ENCODE results near the gene ZNF205. TPM values are rescaled to one million over a fixed set of nuclear protein-coding genes. Genes with fewer than 3 reads are reported as not detected.

The ZNF205 gene
- total and polyA plus RNA-seq, 2 of the 13 experiments (the other 11 are each of a cell fraction or from before 2014, with no cell fraction given) = 5.8 to 10.2 TPM

DNA sequence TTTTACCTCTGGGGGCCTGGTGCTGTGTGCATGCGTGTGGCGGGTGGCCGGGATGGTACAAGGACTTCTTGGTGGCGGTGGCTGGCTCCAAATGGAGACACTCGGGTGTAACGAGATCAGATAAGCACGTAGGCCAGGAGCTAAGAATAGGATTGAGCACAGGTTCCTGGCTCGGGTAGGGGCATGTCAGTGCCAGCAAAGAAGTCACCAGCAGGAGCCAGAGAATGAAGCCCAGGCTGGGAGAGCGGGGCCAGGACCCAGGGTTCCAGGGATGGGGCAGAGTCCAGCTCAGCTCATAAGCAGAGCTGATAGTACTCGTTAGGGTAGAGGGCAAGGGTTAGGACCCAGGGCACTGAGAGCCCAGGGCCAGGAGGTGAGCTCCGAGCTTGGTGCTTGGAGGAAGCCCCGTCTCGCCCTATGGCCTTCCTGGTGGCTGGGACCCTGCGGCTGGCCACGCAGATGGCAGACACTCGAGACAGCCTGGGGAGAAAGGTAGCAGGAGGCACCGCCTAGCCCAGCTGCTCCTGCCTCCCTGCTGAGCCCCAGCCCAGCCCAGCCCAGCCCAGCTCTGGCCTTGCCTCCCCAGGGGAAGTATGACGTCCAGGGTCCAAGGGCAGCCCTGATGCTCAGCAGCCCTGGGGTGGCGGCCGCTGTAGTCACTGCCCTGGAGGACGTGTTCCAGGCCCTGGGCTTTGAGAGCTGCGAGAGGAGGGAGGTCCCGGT lies 31.4 kb downstream of the ZNF205 start (continued):
- TF ChIP-seq SOX13 (IDR thresholded peaks at IDR 0.05) (no peak), SOX13 (CRISPR knock-in tag; conservative IDR thresholded peaks at IDR 0.05 in 1 of 2, IDR thresholded peaks at IDR 0.05 in 1 of 2) (no peak), FOSL2 (CRISPR knock-in tag; IDR thresholded peaks at IDR 0.05) (no peak), ZNF431 (CRISPR knock-in tag; IDR thresholded peaks at IDR 0.05; ENCODE audit: borderline replicate concordance, low read depth) (no peak; the same call in 1 of the 2 replicates), SATB2 (CRISPR knock-in tag; IDR thresholded peaks at IDR 0.05) (no peak), ATF1 (CRISPR knock-in tag; IDR thresholded peaks at IDR 0.05) (no peak), ZNF326 (CRISPR knock-in tag; IDR thresholded peaks at IDR 0.05; ENCODE audit: borderline replicate concordance) (no peak), ISL2 (CRISPR knock-in tag; IDR thresholded peaks at IDR 0.05) (no peak), POGZ (CRISPR knock-in tag; IDR thresholded peaks at IDR 0.05) (no peak), ZNF546 (CRISPR knock-in tag; conservative IDR thresholded peaks at IDR 0.05) (no peak), ZNF556 (CRISPR knock-in tag; IDR thresholded peaks at IDR 0.05; ENCODE audit: borderline replicate concordance) (0 out of 2 replicates have a peak, but pooled peaks have one; percentile 22), U2AF1 (optimal IDR thresholded peaks at IDR 0.05; ENCODE audit: low read depth, low read length) (no peak), ZNF792 (CRISPR knock-in tag; IDR thresholded peaks at IDR 0.05) (no peak), ZNF143 (CRISPR knock-in tag; IDR thresholded peaks at IDR 0.05) (no peak), MEIS2 (CRISPR knock-in tag; IDR thresholded peaks at IDR 0.05) (no peak), HOXA9 (CRISPR knock-in tag; IDR thresholded peaks at IDR 0.05; ENCODE audit: borderline replicate concordance) (no peak), ZMYM4 (CRISPR knock-in tag; IDR thresholded peaks at IDR 0.05) (no peak)
- TF ChIP-seq, protein P1, sequence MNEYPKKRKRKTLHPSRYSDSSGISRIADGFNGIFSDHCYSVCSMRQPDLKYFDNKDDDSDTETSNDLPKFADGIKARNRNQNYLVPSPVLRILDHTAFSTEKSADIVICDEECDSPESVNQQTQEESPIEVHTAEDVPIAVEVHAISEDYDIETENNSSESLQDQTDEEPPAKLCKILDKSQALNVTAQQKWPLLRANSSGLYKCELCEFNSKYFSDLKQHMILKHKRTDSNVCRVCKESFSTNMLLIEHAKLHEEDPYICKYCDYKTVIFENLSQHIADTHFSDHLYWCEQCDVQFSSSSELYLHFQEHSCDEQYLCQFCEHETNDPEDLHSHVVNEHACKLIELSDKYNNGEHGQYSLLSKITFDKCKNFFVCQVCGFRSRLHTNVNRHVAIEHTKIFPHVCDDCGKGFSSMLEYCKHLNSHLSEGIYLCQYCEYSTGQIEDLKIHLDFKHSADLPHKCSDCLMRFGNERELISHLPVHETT (CRISPR knock-in tag; conservative IDR thresholded peaks at IDR 0.05) = no peak
- TF ChIP-seq, protein P2, sequence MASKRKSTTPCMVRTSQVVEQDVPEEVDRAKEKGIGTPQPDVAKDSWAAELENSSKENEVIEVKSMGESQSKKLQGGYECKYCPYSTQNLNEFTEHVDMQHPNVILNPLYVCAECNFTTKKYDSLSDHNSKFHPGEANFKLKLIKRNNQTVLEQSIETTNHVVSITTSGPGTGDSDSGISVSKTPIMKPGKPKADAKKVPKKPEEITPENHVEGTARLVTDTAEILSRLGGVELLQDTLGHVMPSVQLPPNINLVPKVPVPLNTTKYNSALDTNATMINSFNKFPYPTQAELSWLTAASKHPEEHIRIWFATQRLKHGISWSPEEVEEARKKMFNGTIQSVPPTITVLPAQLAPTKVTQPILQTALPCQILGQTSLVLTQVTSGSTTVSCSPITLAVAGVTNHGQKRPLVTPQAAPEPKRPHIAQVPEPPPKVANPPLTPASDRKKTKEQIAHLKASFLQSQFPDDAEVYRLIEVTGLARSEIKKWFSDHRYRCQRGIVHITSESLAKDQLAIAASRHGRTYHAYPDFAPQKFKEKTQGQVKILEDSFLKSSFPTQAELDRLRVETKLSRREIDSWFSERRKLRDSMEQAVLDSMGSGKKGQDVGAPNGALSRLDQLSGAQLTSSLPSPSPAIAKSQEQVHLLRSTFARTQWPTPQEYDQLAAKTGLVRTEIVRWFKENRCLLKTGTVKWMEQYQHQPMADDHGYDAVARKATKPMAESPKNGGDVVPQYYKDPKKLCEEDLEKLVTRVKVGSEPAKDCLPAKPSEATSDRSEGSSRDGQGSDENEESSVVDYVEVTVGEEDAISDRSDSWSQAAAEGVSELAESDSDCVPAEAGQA (IDR thresholded peaks at IDR 0.05; ENCODE audit: low read depth) = no peak
- TF ChIP-seq, protein P2 (CRISPR knock-in tag; IDR thresholded peaks at IDR 0.05; ENCODE audit: borderline replicate concordance) = no peak
- TF ChIP-seq, protein P3, sequence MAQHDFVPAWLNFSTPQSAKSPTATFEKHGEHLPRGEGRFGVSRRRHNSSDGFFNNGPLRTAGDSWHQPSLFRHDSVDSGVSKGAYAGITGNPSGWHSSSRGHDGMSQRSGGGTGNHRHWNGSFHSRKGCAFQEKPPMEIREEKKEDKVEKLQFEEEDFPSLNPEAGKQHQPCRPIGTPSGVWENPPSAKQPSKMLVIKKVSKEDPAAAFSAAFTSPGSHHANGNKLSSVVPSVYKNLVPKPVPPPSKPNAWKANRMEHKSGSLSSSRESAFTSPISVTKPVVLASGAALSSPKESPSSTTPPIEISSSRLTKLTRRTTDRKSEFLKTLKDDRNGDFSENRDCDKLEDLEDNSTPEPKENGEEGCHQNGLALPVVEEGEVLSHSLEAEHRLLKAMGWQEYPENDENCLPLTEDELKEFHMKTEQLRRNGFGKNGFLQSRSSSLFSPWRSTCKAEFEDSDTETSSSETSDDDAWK (CRISPR knock-in tag; IDR thresholded peaks at IDR 0.05) = no peak
- TF ChIP-seq, protein P4, sequence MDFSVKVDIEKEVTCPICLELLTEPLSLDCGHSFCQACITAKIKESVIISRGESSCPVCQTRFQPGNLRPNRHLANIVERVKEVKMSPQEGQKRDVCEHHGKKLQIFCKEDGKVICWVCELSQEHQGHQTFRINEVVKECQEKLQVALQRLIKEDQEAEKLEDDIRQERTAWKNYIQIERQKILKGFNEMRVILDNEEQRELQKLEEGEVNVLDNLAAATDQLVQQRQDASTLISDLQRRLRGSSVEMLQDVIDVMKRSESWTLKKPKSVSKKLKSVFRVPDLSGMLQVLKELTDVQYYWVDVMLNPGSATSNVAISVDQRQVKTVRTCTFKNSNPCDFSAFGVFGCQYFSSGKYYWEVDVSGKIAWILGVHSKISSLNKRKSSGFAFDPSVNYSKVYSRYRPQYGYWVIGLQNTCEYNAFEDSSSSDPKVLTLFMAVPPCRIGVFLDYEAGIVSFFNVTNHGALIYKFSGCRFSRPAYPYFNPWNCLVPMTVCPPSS (IDR thresholded peaks at IDR 0.05) = no peak

Measured in HepG2 (cell line).